ENCODE measurements around the gene HOXA3. TPM values are rescaled to one million over a fixed set of nuclear protein-coding genes. Genes with fewer than 3 reads are reported as not detected.

Gene HOXA3
- total RNA-seq, 1 experiment from 2014 or later, result 22.6 TPM

DNA sequence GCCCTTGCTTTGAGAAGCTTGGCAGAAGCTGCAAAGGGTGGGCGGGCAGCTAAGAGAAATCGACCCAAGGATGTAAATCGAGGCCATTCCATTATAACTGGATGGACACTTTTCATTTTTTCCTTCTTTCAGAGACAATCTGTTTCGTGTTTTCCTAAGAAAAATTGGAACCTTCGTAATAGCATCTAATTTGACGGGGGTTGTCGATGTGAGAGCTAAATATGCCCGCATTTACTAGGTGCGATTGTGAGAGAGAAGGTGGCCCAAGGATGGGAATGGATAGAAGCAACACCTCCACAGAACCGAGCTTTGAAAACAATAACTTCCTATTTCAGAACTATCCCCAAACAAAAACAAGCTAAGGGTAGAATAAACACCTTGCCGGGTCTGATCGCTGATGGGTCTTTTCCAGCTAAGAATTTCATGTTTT lies 21.0 kb downstream of the HOXA3 start:
- Mint-ChIP-seq H3K9me3 (ENCODE audit: unreplicated experiment) (no peaks in the 10 kb centered on the region), H3K4me3 (ENCODE audit: unreplicated experiment) (peak overlapping the region; percentile 76), H3K27me3 (ENCODE audit: insufficient read depth, unreplicated experiment) (no peaks in the 10 kb centered on the region), H3K27ac (ENCODE audit: unreplicated experiment) (peak overlapping the region; percentile 57), H3K4me1 (ENCODE audit: low read depth, unreplicated experiment) (peaks cover 27% of the 10 kb centered on the region), H3K36me3 (ENCODE audit: insufficient read depth, unreplicated experiment) (no peaks in the 10 kb centered on the region)
- BruUV-seq (replicated peaks), result TSS peak; percentile 46
- TF ChIP-seq, protein P1, sequence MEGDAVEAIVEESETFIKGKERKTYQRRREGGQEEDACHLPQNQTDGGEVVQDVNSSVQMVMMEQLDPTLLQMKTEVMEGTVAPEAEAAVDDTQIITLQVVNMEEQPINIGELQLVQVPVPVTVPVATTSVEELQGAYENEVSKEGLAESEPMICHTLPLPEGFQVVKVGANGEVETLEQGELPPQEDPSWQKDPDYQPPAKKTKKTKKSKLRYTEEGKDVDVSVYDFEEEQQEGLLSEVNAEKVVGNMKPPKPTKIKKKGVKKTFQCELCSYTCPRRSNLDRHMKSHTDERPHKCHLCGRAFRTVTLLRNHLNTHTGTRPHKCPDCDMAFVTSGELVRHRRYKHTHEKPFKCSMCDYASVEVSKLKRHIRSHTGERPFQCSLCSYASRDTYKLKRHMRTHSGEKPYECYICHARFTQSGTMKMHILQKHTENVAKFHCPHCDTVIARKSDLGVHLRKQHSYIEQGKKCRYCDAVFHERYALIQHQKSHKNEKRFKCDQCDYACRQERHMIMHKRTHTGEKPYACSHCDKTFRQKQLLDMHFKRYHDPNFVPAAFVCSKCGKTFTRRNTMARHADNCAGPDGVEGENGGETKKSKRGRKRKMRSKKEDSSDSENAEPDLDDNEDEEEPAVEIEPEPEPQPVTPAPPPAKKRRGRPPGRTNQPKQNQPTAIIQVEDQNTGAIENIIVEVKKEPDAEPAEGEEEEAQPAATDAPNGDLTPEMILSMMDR (IDR thresholded peaks at IDR 0.05; ENCODE audit: insufficient read depth in 1 of 2, low read depth in 1 of 2, low read length in 1 of 2, severe bottlenecking in 1 of 2, unreplicated experiment in 1 of 2), result no peak
- Histone ChIP-seq H3K9me3 (no peaks in the 10 kb centered on the region), H3K27me3 (replicated peaks; ENCODE audit: control insufficient read depth, insufficient read depth, low read length) (no peaks in the 10 kb centered on the region), H3K36me3 (ENCODE audit: control insufficient read depth, insufficient read depth, low read length) (no peaks in the 10 kb centered on the region), H3K4me3 (ENCODE audit: low read depth, low read length) (peak overlapping the region; percentile 53), H3K4me1 (peaks cover 29% of the 10 kb centered on the region)
- no peak for DNase-seq
- intact Hi-C loops (cut with micrococcal nuclease; ENCODE audit: unreplicated experiment), result loop anchor here (2.0 kb wide), 1 partner anchor 17 kb away; no protein-coding TSS in a partner anchor
- ChIA-PET CTCF (interaction anchor here (0.6 to 1.4 kb wide), 5 partner anchors 20 to 274 kb away, joined by 3 to 9 read pairs (median 3); partner anchors contain the start of gene HOXA7), POLR2A (interaction anchor here (0.6 to 2.2 kb wide), 7 partner anchors 9 to 77 kb away, joined by 3 to 19 read pairs (median 3); no protein-coding TSS in a partner anchor)

DNA sequence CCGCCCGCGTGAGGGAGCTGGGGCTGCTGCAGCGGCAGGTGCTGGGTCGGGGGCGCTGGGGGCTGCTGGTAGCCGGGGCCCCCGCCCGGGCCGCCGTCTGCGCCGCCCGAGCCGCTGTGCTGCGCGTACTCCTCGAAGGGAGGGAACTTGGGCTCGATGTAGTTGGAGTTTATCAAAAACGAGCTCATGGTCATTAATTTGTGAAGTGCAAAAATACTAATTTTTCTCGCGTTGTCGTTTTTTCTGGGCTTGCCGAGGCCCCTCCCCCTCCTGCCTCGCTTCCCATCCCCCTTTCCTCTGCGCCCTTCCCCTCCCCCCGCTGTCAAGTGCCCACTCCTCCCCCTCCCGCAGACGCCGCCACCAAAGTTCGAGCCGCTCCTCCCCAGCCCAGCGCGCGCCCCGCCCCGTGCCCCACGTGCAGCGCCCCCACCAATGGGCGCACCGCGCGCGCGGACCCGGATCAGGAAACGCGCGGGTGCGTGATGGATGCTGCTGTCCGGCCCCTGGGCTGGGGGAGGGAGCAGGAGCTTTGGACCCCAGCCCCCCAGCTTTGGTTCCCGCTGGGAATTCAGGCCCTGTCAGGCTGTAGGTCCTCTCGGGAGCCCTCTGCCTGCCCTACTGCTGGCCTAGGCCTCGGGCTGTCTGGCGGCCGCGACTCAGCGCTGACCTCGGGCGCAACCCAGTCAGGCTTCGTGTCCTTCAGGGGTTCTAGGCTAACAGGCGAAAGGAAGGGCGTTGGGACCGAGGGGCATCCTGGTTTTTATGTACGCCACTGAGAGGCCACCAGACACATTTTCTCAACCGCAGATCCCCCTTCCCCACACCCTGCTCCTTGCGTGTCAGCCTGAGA lies 21.6 kb downstream of the HOXA3 start, which contains the start of gene HOXA4:
TSS of gene HOXA4 (minus strand) at position 218 of the 850 bp plus-strand sequence. CDS start at position 194, 24 bp downstream.
- no peaks in the 10 kb centered on the region for H3K36me3 ChIP-seq (ENCODE audit: control insufficient read depth, insufficient read depth, low read length)
- H3K4me3 ChIP-seq (ENCODE audit: low read depth, low read length), result peak within 1 kb of the TSS; percentile 53
- ChIA-PET CTCF (interaction anchor here (0.6 to 1.4 kb wide), 6 partner anchors 20 to 450 kb away, joined by 3 to 9 read pairs (median 3); partner anchors contain the start of gene HOXA7), POLR2A (interaction anchor here (0.6 to 2.2 kb wide), 9 partner anchors 8 to 279 kb away, joined by 3 to 19 read pairs (median 3); no protein-coding TSS in a partner anchor)
- peak; percentile 94 to 97 for DNase-seq
- Mint-ChIP-seq H3K9me3 (ENCODE audit: unreplicated experiment) (no peaks in the 10 kb centered on the region), H3K36me3 (ENCODE audit: insufficient read depth, unreplicated experiment) (no peaks in the 10 kb centered on the region), H3K27me3 (ENCODE audit: insufficient read depth, unreplicated experiment) (no peaks in the 10 kb centered on the region), H3K4me1 (ENCODE audit: low read depth, unreplicated experiment) (peaks cover 33% of the 10 kb centered on the region), H3K27ac (ENCODE audit: unreplicated experiment) (peak within 1 kb of the TSS; percentile 57), H3K4me3 (ENCODE audit: unreplicated experiment) (peak within 1 kb of the TSS; percentile 76)
- no peaks in the 10 kb centered on the region for H3K9me3 ChIP-seq
- TF ChIP-seq, protein P1 (IDR thresholded peaks at IDR 0.05; ENCODE audit: insufficient read depth in 1 of 2, low read depth in 1 of 2, low read length in 1 of 2, severe bottlenecking in 1 of 2, unreplicated experiment in 1 of 2), result no peak
- intact Hi-C loops (cut with micrococcal nuclease; ENCODE audit: unreplicated experiment), result loop anchor here (1.0 to 2.0 kb wide), 2 partner anchors 8 to 16 kb away; no protein-coding TSS in a partner anchor
- no peaks in the 10 kb centered on the region for H3K27me3 ChIP-seq (replicated peaks; ENCODE audit: control insufficient read depth, insufficient read depth, low read length)
- peaks cover 28% of the 10 kb centered on the region for H3K4me1 ChIP-seq
- no TSS peak for BruUV-seq (replicated peaks)
